Mesothelial cell of epicardium (in vitro differentiated cells): ENCODE results near the gene ELL2. TPM values are rescaled to one million over a fixed set of nuclear protein-coding genes. Genes with fewer than 3 reads are reported as not detected.
"Not testable (repeated sequence)": the region's sequence is repeated elsewhere in the genome, so short reads cannot be mapped to it uniquely, and the experiment has no call there.

Source experiments
- DNase-seq, 2 experiments: peaks; one replicate each; pipeline ENCODE4 v3.0.0; 2021; ENCODE audit warnings: low spot score in 2 of 2; ENCODE audit not compliant: unreplicated experiment in 2 of 2
- H3K27ac Mint-ChIP-seq: 2 replicates; pipeline ENCODE4 v1.8.0; 2021; ENCODE audit warnings: mixed read lengths
- H3K27me3 Mint-ChIP-seq: 2 replicates; pipeline ENCODE4 v1.8.0; 2021; ENCODE audit warnings: low read depth, mixed read lengths
- H3K36me3 Mint-ChIP-seq: 2 replicates; pipeline ENCODE4 v1.8.0; 2021; ENCODE audit warnings: mixed read lengths
- H3K4me1 Mint-ChIP-seq: 2 replicates; pipeline ENCODE4 v1.8.0; 2021; ENCODE audit warnings: mixed read lengths
- H3K4me3 Mint-ChIP-seq: 2 replicates; pipeline ENCODE4 v1.8.0; 2021; ENCODE audit warnings: mild to moderate bottlenecking, moderate library complexity, mixed read lengths
- H3K9me3 Mint-ChIP-seq: 2 replicates; pipeline ENCODE4 v1.8.0; 2021; ENCODE audit warnings: mixed read lengths
- CTCF ChIP-seq: fragments of 200-600 bp; sonication (generic); IDR thresholded peaks from one replicate; pipeline ENCODE4 v1.5.0; 2021; ENCODE audit warnings: antibody characterized with exemption; ENCODE audit not compliant: unreplicated experiment
- total RNA-seq: library from RNA; stranded (reverse); gene quantifications from 3 replicates; pipeline ENCODE4 v1.2.1, GENCODE V29; 2021

The ELL2 gene
- total RNA-seq, 1 donor from 2014 or later = 11.7 TPM

GRCh38 chr5:95930141-95930930 is 31.3 kb downstream of the ELL2 start:
- Mint-ChIP-seq H3K4me3 (no peak overlapping the region), H3K27ac (no peak overlapping the region), H3K4me1 (peaks cover 8% of the 10 kb centered on the region), H3K9me3 (no peaks in the 10 kb centered on the region), H3K27me3 (no peaks in the 10 kb centered on the region), H3K36me3 (no peaks in the 10 kb centered on the region)
- no peak for TF ChIP-seq CTCF
- no peak for DNase-seq

GRCh38 chr5:95928724-95929253 is 32.9 kb downstream of the ELL2 start:
- Mint-ChIP-seq H3K27me3 (no peaks in the 10 kb centered on the region), H3K27ac (no peak overlapping the region), H3K4me1 (peaks cover 8% of the 10 kb centered on the region), H3K4me3 (no peak overlapping the region), H3K36me3 (no peaks in the 10 kb centered on the region), H3K9me3 (no peaks in the 10 kb centered on the region)
- TF ChIP-seq CTCF = no peak
- DNase-seq = no peak

GRCh38 chr5:95927927-95928723 is 33.5 kb downstream of the ELL2 start:
- Mint-ChIP-seq H3K4me1 (peaks cover 8% of the 10 kb centered on the region), H3K9me3 (no peaks in the 10 kb centered on the region), H3K27me3 (no peaks in the 10 kb centered on the region), H3K36me3 (no peaks in the 10 kb centered on the region), H3K27ac (no peak overlapping the region), H3K4me3 (no peak overlapping the region)
- no peak for DNase-seq
- TF ChIP-seq CTCF = no peak

- H3K27ac Mint-ChIP-seq, H3K4me3 Mint-ChIP-seq, H3K4me1 Mint-ChIP-seq, H3K9me3 Mint-ChIP-seq, DNase-seq, H3K36me3 Mint-ChIP-seq, H3K27me3 Mint-ChIP-seq: not testable (repeated sequence)
Measured at GRCh38 chr5:95927300-95927699, 34.4 kb downstream of the ELL2 start.

- Mint-ChIP-seq H3K9me3 (no peaks in the 10 kb centered on the region), H3K36me3 (no peaks in the 10 kb centered on the region), H3K4me3 (no peak overlapping the region), H3K27me3 (no peaks in the 10 kb centered on the region), H3K4me1 (peaks cover 4% of the 10 kb centered on the region), H3K27ac (no peak overlapping the region)
- no peak for DNase-seq
- no peak for TF ChIP-seq CTCF
Measured at GRCh38 chr5:95925939-95926338, 35.7 kb downstream of the ELL2 start.

- TF ChIP-seq CTCF = no peak
- no peak for DNase-seq
- Mint-ChIP-seq H3K4me3 (no peak overlapping the region), H3K9me3 (no peaks in the 10 kb centered on the region), H3K27me3 (no peaks in the 10 kb centered on the region), H3K27ac (no peak overlapping the region), H3K4me1 (peaks cover 4% of the 10 kb centered on the region), H3K36me3 (no peaks in the 10 kb centered on the region)
Measured at GRCh38 chr5:95925378-95925744, 36.3 kb downstream of the ELL2 start.
